Astrocyte of the hippocampus (primary cell): ENCODE data around the gene LYPD6B.
A peak's percentile ranks its signal among the peaks of the same experiment; 100 is the strongest.

Source experiments
- DNase-seq: peaks from one replicate; pipeline ENCODE4 v3.0.0; 2011; ENCODE audit warnings: low read depth, low spot score

LYPD6B gene

DNA sequence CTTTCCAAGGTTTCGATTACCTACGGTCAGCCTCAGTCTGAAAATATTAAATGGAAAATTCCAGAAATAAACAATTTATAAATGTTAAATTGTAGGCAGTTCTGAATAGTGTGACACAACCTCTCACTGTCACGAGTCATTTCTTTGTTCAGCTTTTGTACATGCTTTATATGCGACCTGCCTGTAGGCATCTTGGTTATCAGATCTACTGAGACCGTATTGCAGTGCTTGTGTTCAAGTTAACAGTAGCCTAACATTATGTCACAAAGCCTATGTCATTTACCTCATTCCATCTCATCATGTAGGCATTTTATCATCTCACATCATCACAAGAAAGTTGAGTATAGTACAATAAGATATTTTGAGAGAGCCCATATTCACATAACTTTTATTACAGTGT lies 77.3 kb downstream of the LYPD6B start:
- DNase-seq, result no peak

DNA sequence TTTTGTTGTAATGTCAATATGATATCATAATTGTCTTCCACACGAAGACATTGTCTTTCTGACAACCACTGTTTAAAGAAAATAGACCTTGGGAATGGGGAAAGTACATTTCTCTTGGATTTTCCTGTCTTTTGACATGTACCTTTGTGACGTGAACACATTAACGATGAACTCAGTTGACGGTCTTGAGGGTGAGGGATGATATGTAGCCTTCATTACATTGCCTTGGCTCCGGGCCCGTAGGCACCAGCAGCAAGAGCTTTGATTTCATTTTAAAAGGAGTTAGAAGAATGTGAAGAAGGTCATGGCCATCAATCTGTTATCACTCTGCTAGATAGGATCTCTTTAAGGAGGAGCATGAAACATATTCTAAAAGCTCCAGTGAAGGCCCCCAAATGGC lies 80.9 kb downstream of the LYPD6B start:
- DNase-seq, result no peak

DNA sequence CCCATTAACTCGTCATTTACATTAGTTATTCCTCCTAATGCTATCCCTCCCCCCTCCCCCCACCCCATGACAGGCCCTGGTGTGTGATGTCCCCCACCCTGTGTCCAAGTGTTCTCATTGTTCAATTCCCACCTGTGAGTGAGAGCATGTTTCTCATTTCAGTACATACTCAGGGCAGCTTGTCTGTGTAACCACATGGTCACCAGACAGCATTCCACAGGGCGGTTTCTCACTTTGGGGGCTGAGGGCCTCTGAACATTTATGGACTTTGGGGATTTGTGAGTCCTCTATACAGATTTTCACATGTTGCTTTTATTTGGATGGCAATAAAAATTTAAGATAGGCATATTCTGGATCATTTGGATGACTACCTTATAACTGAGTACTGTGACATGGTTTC lies 84.0 kb downstream of the LYPD6B start:
- DNase-seq, result no peak

DNA sequence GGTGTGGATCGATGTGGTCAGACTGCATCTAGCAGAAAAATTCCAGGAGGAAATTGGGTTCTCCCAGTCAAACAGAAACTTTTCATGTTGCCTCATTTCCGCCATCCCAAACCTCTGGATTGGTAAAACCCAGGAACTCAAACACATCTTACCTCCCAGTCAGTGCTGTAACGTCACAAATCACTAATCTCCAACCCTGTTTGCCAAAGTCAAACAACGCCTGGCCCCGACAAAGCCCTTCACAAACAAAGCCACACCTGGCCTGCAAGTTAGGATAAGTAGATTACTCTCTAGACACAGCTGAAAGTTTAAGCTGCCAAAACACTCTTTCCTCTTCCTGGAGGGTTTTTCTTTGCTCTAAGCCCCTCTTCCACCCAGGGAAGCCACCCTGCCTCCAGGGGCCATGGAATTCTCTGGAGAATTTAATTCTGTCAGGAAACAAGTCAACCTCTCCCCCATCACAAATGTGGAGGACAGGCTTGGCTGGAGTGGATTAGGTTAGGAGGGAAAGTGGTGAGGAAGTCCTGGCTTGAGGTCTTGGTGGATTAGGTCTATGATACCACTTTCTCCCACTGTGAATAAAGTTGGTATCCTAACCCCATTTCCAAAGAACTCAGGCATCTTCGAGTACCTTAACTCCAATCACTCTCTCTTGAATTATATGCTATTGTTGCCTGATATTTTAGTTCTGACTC lies 86.7 kb downstream of the LYPD6B start:
- no peak for DNase-seq

DNA sequence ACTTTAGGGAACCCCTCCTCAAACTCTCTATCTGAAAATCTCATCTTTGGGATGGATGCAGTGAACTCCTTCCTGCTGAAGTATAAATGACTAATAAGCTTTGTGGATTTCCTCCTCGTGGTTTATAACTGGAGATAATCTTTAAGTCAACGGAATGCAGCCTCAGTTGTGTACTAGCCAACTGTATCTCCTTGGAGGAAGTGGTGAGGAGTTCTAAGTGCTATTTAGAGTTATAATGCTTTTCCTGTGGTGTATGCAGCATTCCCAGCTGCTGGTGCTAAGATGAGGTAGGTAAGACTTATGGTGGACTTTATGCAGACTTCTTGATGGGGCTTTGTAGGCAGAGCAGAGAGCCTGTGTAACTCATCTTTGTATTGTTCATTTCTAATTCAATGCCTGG lies 90.9 kb downstream of the LYPD6B start:
- DNase-seq, result peak; percentile 21

DNA sequence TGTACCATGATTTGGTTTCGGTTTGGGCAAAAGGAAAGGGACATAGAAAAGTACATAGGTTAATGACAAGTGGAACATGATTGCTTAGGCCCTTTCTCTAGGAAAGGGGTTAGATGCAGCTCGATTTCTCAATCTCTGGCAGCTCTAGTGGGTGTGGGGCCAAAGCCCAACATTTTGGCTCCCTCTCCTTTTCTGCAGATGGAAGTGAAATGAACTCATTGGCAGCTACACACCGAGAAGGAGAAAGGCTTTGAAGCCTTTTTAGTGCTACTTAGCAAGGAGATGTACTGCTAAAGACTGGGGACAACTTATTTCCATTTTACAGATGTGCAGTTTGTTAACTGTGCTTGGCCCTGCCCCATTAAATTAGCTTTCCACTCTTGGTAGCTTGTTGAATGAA lies 93.8 kb downstream of the LYPD6B start:
- no peak for DNase-seq

DNA sequence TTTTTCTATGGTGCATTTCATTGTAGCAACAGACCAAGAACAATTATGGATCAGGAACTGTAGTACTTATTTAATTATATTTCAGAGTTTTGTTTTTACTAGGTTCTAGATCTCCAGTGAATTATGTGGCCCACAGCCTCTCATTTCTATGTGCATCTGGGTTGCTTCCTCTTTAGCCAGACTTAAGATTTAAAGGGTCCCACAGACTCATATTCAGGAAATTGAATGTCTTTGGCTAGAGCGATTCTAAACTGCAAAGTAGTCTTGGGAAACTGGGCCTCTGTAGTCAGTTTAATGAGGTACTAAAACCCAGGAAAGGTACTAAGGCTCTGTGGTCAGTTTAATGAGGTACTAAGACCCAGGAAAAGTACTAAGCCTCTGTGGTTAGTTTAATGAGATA lies 94.4 kb downstream of the LYPD6B start:
- no peak for DNase-seq

DNA sequence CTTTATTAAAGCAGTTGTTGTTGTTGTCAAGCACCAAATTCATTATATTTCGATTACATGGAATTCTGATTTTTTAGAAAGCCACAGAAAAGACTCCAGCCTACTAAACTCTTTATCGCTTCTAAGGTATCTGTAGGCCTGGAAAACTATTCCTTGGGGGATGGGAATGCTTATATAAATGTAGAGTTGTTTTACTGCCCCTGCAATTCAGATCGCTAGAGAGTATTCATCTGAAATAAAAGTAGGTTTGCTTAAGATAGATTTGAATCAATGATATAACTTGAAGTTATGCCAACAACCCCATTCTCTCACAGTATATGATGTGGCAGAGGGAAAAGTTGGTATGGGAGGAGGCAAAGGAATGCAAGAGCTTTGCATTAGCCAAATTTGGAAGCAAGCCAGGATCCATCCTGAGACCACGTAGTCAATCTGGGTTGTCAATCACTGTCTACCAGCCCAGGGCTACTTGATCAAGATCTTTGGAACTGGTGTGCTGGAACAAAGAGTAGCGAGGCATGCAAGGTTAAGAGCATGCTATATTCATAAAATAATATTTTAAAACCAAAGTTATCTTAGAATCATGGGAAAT lies 95.9 kb downstream of the LYPD6B start:
- DNase-seq, result no peak

DNA sequence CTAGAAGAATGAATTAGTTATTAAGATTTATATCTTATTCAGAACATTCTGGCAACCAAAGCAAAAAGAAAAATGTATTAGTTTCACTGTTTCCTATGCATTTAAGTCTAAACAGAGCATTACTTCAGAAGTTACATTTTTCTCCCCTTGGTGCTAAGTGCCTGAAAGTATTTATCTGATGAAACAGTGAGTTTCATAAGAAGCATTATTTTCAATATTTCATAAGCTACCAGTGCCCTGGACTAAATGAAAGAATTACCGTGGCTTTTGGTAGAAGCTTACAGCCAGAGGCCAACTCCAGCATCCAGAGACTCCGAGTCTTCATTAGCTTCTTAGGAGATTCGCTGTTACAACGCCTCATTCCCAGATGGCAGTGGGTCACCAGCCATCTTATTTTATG lies 97.6 kb downstream of the LYPD6B start:
- no peak for DNase-seq

DNA sequence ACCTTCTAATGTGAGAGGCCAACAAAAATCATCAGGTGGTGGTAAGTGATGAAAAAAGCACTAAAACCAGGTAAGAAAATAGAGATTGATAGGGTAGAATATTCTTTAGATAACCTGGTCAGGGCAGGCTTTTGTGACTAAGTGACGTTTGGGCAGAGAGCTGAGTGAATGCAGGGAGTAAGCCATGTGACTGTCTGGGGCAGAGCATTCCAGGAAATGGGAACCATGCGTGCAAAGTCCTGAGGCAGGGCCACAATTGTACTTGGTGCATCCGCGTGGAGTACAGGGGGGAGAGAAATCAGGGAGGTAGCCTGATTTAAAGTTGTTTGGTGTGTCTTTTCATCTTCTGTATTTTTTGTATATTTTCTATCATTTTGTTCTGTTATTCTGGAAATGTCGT lies 102.5 kb downstream of the LYPD6B start:
- DNase-seq, result peak; percentile 25

DNA sequence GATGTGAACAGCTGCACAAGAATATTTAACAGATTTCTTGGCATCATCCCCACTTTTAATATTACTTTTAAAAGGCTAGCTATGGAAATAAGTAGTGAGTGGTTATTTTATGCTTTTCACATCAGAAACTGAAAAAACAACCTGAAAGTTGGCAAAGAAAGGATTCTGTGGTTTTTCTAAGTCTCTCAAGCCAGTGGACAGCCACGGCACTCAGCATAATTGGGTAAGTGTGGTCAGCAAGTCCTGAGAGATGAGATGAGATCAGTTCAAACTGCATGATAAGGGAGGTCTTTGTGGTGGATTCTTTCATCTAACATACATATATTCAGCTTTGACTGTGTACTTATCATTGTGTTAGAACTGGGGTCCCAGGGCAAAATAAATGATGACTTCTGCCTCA lies 105.2 kb downstream of the LYPD6B start:
- DNase-seq, result peak; percentile 85

DNA sequence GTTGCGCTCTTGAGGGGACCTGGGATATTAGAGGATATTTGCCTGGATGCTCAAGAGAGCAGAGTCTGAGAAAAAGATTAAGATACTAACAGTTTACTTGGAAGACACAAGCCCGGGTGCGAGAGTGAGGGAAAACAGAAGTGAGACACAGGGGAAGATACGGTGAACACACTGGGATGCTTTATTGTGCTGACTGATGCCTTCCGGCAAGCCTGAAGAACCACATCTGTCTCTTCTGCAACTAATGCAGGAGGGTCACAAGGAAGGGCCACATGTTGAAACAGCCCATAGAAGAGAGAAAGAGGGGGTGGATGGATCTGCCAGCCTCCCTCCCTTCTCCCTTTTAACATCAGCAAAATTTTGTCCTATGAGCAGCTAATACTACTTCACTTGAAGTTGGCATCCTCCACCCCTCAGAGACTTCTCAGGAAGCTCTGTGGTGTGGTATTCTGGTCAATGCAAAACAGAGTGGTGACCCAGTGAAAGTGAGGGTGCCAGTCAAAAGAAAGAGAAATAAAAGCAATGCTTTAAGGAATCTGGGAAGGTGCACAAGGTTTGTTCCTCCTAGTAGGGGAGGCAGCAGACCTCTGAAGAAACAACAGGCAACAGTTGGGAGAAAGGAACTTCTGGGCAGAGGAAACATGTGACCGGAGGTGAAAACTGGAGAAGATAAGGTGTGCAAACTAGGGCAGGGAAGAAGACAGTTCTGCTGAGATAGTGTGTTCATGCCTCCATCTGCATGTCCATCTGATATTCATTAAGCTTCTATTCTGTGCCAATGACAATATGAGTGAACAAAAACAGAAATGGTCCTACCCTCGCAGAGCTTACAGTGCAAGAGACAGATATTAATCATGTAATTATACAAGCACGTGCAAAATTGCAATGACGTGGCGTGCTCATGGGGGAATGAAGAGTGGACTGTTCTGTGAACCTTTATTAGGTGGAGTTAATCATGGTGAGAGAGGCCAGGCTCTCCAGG lies 107.1 kb downstream of the LYPD6B start:
- DNase-seq, result no peak

DNA sequence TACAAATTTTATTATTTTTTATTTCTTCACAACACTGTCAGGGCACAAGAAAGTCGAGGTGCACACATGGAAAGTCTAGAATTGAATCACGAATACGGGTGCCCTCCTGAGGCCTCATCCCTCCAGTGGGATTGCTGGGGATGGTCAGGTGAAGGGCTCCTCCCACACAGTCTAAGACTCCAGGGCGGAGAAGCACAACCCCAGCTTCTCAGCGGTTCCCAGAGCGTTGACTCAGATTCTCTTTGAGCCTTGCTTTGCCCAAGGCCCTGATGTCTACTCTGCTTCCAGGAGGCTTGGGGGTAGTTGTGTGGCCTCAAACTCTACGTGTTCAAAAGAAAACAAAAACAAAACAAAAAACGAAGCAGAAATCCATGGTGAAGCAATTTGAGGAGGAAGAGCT lies 108.4 kb downstream of the LYPD6B start:
- DNase-seq, result no peak

DNA sequence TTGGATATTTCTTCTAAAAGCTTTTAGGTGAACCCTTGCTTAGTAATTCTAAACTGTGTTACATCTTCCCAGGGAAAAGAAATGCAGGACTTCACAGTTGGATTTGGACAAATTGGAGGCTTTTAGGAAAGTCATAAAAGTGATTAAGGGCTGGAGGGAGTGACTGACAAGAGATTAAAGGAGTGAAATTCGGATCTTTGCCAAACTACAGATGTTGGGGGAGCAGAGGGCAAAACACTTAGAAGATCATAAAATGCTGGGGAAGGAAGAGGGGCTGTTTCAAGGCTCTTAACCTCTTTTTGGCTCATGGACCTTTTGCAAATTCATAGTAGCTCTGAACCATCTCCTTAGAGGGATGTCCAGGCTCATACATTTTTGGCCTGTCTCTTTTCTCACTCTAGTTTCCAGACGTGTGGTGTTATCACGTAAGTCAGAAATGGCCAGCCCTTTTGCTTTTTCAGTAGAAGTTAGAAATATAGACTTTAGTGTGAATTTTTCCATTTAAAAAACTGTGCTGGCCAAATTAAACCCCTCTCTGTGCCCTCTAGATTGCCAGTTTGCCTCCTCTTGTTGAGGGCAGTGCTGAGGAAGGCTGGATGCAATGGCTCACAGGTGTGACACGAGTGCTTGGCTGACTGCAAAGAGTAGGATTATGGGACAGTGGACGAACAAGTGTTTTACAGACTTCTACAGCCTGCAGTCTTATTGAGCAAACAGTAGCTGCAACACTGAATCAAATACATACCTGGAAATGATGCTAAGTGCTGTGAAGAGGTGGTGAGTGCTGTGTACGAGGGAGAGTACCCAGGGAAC lies 109.9 kb downstream of the LYPD6B start:
- DNase-seq, result no peak

DNA sequence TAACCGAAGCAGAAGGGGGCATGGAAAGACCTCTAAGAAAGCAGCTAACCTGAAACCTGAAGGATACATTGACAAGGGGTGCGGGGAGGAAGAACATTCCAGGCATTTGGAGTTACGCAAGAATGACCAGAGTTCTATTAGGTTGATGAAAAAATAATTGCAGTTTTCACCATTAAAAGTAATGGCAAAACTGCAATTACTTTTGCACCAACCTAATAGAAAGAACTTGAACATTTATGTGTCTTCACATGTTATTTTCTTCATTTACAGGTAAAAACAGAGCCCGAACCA lies 110.5 kb downstream of the LYPD6B start:
- DNase-seq, result no peak

DNA sequence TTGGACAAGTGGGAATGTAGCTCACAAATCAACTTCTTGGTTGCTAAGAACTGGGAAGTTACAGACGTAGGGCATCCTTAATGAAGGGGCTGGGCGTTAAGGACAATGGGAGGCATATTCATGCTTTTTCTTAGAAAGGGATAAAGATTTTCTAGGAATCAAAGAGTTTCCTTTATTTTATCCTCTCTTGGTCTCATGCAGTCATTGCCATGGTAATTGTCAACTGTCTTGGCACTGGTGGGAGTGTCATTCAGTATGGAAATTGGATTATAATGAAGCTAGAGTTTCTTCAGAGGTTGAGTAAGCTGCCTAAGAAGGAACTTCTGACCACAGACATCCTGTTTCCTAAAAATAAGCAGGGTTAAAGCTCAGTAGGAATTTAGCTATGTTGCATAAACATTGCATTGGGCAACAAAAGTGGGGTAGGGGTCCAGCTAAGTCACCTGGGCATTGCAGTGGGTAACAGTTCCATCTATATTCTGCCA lies 114.0 kb downstream of the LYPD6B start:
- peak; percentile 47 for DNase-seq

DNA sequence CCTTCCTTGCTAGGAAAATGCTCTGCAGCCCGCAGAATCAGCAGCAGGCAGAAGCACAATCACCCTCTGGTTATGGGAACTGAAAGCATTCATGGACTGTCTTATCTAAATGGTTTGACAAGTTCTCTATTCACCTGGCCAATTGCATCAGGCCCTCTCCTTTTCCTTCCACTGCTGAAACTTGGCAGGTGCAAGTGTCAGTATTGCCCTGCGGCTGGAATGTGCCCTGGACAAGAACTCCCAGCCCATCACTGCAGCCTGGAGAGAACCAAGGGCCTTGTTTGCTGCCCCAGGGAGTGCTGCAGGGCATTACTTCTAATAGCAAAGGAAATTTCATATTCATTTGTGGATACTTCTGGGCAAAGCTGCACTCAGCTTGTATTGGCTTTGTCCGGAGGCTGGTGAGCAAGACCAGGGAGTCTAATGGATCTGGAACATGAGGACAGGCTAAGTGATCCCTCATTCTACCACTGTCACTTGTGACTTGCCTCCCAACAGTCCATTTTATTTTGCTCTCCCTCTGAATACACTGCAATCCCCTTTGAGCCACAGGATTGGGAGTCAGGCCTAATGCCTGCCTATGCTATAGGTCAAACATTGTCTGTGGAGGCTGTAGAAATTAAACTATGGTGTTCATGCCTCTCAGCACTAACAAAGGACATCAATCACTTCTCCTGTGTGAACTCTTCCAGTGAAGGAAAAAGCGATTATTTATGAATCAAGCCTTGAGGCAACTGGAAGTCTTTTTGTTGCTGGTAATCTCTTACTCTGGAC lies 116.9 kb downstream of the LYPD6B start:
- no peak for DNase-seq

DNA sequence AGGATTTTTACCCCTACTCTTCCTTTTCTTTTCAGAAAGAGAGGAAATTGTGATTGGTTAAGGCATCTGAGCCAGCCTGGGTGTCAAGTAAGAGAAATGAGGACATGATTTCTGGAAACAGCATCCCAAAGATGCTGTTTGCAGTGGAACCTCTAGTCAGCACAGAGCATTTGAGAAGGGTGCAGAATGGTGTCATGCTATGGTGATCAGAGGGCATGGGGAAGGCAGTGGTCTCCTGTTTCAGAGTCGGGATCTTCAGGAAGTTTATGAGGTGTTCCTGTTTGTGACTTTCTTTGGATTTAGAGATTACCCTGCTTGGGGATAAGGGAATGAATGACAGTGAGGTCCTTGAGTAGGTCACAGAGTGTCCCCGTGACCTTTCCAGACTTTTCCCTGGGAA lies 117.5 kb downstream of the LYPD6B start:
- no peak for DNase-seq

DNA sequence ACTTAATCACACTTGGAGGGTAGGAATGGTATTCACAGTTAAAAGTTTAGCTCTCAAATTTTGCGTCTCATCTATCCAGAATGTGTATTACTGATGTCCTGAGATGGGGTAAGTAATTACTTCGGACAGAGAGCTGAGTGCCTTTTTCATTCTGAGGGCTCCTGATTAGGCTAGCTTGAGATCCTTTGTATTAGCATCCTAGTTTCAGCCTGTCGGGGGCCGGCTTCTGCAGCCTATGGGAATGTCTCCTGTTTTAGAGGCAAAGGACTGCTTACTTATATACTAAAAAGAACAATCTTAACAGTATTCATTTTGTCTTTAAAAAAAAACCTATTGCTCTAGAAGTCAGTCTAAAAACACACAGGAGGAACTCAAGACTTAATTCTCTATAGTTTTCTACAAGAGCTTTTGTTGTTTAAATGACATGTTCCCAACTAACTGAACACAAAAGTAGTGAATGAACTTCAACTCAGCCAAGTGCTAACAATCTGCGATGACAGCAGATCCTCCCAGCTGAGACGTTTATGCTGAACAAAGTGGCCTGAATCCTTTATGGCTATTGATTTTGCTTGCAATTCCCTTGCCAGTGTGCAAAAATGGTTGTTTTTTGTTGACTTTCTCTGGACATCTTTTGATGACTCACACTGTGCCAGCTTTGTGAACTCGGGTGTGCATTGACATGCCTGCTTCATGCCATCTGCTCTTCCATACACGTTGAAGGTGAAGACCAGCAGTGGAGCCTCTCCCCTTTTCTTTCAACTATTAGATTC lies 118.7 kb downstream of the LYPD6B start:
- no peak for DNase-seq

DNA sequence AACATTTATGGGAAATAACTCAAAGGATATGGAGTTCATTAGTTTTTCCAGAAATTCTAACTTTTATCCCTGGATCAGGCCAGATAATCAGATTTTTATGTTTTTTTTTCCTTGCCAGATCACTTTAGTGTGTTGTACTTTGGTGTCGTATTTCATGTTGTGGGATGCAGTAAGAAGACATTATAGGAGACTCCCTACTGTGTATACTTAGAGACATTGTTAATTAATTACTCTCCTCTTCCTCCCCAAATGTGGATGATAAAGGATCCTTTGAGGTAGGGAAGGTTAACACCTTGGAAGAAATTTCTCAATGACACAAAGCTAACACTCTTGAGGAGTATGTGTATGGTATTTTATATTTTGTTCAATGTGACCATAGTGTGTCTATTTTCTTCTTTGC lies 120.5 kb downstream of the LYPD6B start:
- DNase-seq, result no peak
